C1 segment of cervical spinal cord (tissue), 14 donors: ENCODE results near the gene TNRC6C.
"Not testable (repeated sequence)": the region's sequence is repeated elsewhere in the genome, so short reads cannot be mapped to it uniquely, and the experiment has no call there.

Experiments used
- DNase-seq, 14 donors: peaks; one replicate each; lab custom pipeline; 2025; lab: John Stamatoyannopoulos, UW

The TNRC6C gene

GRCh38 chr17:77930780-77931768 lies 27.4 kb upstream of the TNRC6C start:
- no peak for DNase-seq

GRCh38 chr17:77933777-77934398 lies 24.6 kb upstream of the TNRC6C start:
- no peak for DNase-seq

- no peak for DNase-seq
These were observed 23.4 kb upstream of the TNRC6C start for GRCh38 chr17:77935121-77935571.

- DNase-seq: not testable (repeated sequence)
These were observed 22.8 kb upstream of the TNRC6C start for GRCh38 chr17:77935744-77936143.

GRCh38 chr17:77936881-77937280 lies 21.6 kb upstream of the TNRC6C start:
- DNase-seq: no peak

GRCh38 chr17:77941004-77941403 lies 17.5 kb upstream of the TNRC6C start:
- DNase-seq: no peak

- DNase-seq: peak in 12 of 14 donors; percentile 20 to 88 (median 76)
These were observed 16.2 kb upstream of the TNRC6C start for GRCh38 chr17:77942112-77942988.

GRCh38 chr17:77943971-77944370 lies 14.5 kb upstream of the TNRC6C start:
- no peak for DNase-seq

GRCh38 chr17:77944390-77945222 lies 13.9 kb upstream of the TNRC6C start:
- no peak for DNase-seq

- no peak for DNase-seq
These were observed 11.4 kb upstream of the TNRC6C start for GRCh38 chr17:77946900-77947645.

- peak in 9 of 14 donors; percentile 12 to 68 (median 44) for DNase-seq
These were observed 9.8 kb upstream of the TNRC6C start for GRCh38 chr17:77948690-77949114.

- DNase-seq: no peak
These were observed 7.4 kb upstream of the TNRC6C start for GRCh38 chr17:77951123-77951522.

GRCh38 chr17:77952368-77952767 lies 6.1 kb upstream of the TNRC6C start:
- DNase-seq: no peak

- peak in 2 of 14 donors; percentile 60 to 71 for DNase-seq
These were observed 1.2 kb upstream of the TNRC6C start for GRCh38 chr17:77957235-77957856.

- no peak for DNase-seq
These were observed 218 bp downstream of the TNRC6C start for GRCh38 chr17:77958716-77959125.

GRCh38 chr17:77959126-77959925 lies 823 bp downstream of the TNRC6C start:
- DNase-seq: peak in 3 of 14 donors; percentile 30 to 61 (median 49)

- DNase-seq: peak in 4 of 14 donors; percentile 22 to 34 (median 32)
These were observed 1.5 kb downstream of the TNRC6C start for GRCh38 chr17:77959926-77960521.

GRCh38 chr17:77961741-77962140 lies 3.2 kb downstream of the TNRC6C start:
- DNase-seq: no peak
